PC-9 (cell line): ENCODE measurements around the gene STK32A.

ENCODE experiments used
- CTCF ChIP-seq: fragments of 200-600 bp; sonication (generic); conservative IDR thresholded peaks from 2 replicates; pipeline ENCODE4 v1.6.1; 2017; ENCODE audit warnings: mixed run types, antibody characterized with exemption, mild to moderate bottlenecking, moderate library complexity
- EZH2 ChIP-seq: fragments of 200-600 bp; sonication (generic); IDR thresholded peaks from 2 replicates; pipeline ENCODE4 v1.8.0; 2017; ENCODE audit warnings: antibody characterized with exemption, low read depth

GRCh38 chr5:147339313-147339712 is 104.5 kb downstream of the STK32A start:
- TF ChIP-seq CTCF (no peak), EZH2 (no peak)
